GM21447 (cell line): Measurements from ENCODE around the gene RNU1-3.
"Not testable (repeated sequence)": the region's sequence is repeated elsewhere in the genome, so short reads cannot be mapped to it uniquely, and the experiment has no call there.

Experiments used
- ATAC-seq: cut with Tn5 transposase; IDR thresholded peaks from one replicate; pipeline ENCODE4 v1.9.1; 2021; ENCODE audit not compliant: unreplicated experiment

RNU1-3 gene

GRCh38 chr1:16623337-16623736 is 43.4 kb downstream of the RNU1-3 start:
- not testable (repeated sequence) for ATAC-seq

GRCh38 chr1:16621681-16622315 is 45.0 kb downstream of the RNU1-3 start:
- not testable (repeated sequence) for ATAC-seq

- ATAC-seq, result no peak
Measured at GRCh38 chr1:16621300-16621658, 45.5 kb downstream of the RNU1-3 start.

GRCh38 chr1:16619803-16620501 is 46.8 kb downstream of the RNU1-3 start:
- ATAC-seq, result not testable (repeated sequence)

GRCh38 chr1:16618719-16619118 is 48.0 kb downstream of the RNU1-3 start:
- no peak for ATAC-seq

GRCh38 chr1:16617778-16618580 is 48.8 kb downstream of the RNU1-3 start:
- ATAC-seq, result no peak

GRCh38 chr1:16617114-16617631 is 49.6 kb downstream of the RNU1-3 start:
- no peak for ATAC-seq
